ENCODE results near the gene PMCH. TPM values are rescaled to one million over a fixed set of nuclear protein-coding genes. Genes with fewer than 3 reads are reported as not detected.
"Not testable (repeated sequence)": the region's sequence is repeated elsewhere in the genome, so short reads cannot be mapped to it uniquely, and the experiment has no call there.

PMCH gene
- not detected for total RNA-seq

- Histone ChIP-seq H3K9me3 (no peaks in the 10 kb centered on the region), H3K27ac (no peak within 1 kb of the TSS), H3K36me3 (no peaks in the 10 kb centered on the region), H3K27me3 (no peaks in the 10 kb centered on the region), H3K4me1 (no peaks in the 10 kb centered on the region), H3K4me3 (no peak within 1 kb of the TSS)
- intact Hi-C loops (cut with DNase I) = no loop called here
- TF ChIP-seq POLR2A (IDR thresholded peaks at IDR 0.05) = no peak
- TF ChIP-seq, protein P1, sequence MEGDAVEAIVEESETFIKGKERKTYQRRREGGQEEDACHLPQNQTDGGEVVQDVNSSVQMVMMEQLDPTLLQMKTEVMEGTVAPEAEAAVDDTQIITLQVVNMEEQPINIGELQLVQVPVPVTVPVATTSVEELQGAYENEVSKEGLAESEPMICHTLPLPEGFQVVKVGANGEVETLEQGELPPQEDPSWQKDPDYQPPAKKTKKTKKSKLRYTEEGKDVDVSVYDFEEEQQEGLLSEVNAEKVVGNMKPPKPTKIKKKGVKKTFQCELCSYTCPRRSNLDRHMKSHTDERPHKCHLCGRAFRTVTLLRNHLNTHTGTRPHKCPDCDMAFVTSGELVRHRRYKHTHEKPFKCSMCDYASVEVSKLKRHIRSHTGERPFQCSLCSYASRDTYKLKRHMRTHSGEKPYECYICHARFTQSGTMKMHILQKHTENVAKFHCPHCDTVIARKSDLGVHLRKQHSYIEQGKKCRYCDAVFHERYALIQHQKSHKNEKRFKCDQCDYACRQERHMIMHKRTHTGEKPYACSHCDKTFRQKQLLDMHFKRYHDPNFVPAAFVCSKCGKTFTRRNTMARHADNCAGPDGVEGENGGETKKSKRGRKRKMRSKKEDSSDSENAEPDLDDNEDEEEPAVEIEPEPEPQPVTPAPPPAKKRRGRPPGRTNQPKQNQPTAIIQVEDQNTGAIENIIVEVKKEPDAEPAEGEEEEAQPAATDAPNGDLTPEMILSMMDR (IDR thresholded peaks at IDR 0.05) = no peak
- 11 to 13% methylated on average over 1 of the region's 1 CpG for WGBS, 2 donors
- no peak for DNase-seq
Observed at GRCh38 chr12:102197789-102198188, at the start of gene PMCH. TSS of gene PMCH (minus strand) at chr12:102197833. CDS start at chr12:102197770, 63 bp downstream.

DNA sequence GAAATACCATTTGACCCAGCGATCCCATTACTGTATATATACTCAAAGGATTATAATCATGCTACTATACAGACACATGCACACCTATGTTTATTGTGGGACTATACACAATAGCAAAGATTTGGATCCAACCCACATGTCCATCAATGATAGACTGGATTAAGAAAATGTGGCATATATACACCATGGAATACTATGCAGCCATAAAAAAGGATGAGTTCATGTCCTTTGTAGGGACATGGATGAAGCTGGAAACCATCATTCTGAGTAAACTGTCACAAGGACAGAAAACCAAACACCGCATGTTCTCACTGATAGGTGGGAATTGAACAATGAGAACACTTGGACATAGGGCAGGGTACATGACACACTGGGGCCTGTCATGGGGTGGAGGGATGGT is 43.2 kb upstream of the PMCH start:
- H3K27ac ChIP-seq; DNase-seq; H3K4me1 ChIP-seq; intact Hi-C loops (cut with DNase I); H3K27me3 ChIP-seq; H3K9me3 ChIP-seq; H3K36me3 ChIP-seq; H3K4me3 ChIP-seq: not testable (repeated sequence)
- WGBS, 2 donors = 78 to 94% methylated on average over 2 of the region's 2 CpGs

GRCh38 chr12:102234599-102234998 is 37.0 kb upstream of the PMCH start:
- no peak overlapping the region for H3K27ac ChIP-seq
- intact Hi-C loops (cut with DNase I) = no loop called here

GRCh38 chr12:102232446-102232845 is 34.8 kb upstream of the PMCH start:
- Histone ChIP-seq H3K4me3 (no peak overlapping the region), H3K9me3 (no peaks in the 10 kb centered on the region), H3K36me3 (no peaks in the 10 kb centered on the region), H3K27ac (no peak overlapping the region), H3K4me1 (no peaks in the 10 kb centered on the region), H3K27me3 (no peaks in the 10 kb centered on the region)
- no peak for TF ChIP-seq POLR2A (IDR thresholded peaks at IDR 0.05)
- TF ChIP-seq, protein P1 (IDR thresholded peaks at IDR 0.05) = no peak
- intact Hi-C loops (cut with DNase I) = no loop called here
- no peak for DNase-seq
- 78 to 94% methylated on average over 1 of the region's 1 CpG for WGBS, 2 donors

More at GRCh38 chr12:102234599-102234998, 37.0 kb upstream of the PMCH start:
- H3K4me3 ChIP-seq = no peak overlapping the region
- 78 to 79% methylated on average over 2 of the region's 2 CpGs for WGBS, 2 donors
- H3K9me3 ChIP-seq = no peaks in the 10 kb centered on the region
- no peak for TF ChIP-seq POLR2A (IDR thresholded peaks at IDR 0.05)
- TF ChIP-seq, protein P1 (IDR thresholded peaks at IDR 0.05) = no peak
- H3K4me1 ChIP-seq = no peaks in the 10 kb centered on the region
- DNase-seq = no peak
- no peaks in the 10 kb centered on the region for H3K36me3 ChIP-seq
- H3K27me3 ChIP-seq = no peaks in the 10 kb centered on the region

GRCh38 chr12:102232036-102232435 is 34.4 kb upstream of the PMCH start:
- Histone ChIP-seq H3K4me3 (no peak overlapping the region), H3K36me3 (no peaks in the 10 kb centered on the region), H3K27ac (no peak overlapping the region), H3K27me3 (no peaks in the 10 kb centered on the region), H3K4me1 (no peaks in the 10 kb centered on the region), H3K9me3 (no peaks in the 10 kb centered on the region)
- DNase-seq = no peak
- TF ChIP-seq POLR2A (IDR thresholded peaks at IDR 0.05) = no peak
- TF ChIP-seq, protein P1 (IDR thresholded peaks at IDR 0.05) = no peak
- intact Hi-C loops (cut with DNase I) = no loop called here

DNA sequence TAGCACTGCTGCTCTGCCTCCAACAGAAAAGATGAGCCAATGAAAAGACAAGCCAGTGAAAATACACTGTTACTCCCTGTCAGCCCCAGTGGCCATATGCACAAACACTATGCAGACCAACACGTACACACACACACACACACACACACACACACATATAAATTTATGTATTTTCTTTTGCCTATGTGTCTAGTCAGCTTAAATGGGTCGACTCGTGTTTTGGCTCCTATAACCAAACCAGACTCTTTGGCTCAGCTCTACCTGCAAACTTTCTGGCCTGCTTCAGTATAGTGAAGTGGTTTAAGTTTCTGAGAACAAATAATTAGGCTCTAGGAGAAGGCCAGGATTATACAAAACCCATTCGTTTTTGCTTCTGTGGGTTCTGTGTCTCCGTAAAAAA is 30.3 kb upstream of the PMCH start:
- intact Hi-C loops (cut with DNase I) = no loop called here
- 69 to 74% methylated on average over 5 of the region's 5 CpGs for WGBS, 2 donors

More for the DNA sequence above, 30.3 kb upstream of the PMCH start:
- DNase-seq = no peak
- H3K27me3 ChIP-seq = no peaks in the 10 kb centered on the region
- no peaks in the 10 kb centered on the region for H3K36me3 ChIP-seq
- no peak overlapping the region for H3K4me3 ChIP-seq
- H3K9me3 ChIP-seq = no peaks in the 10 kb centered on the region
- TF ChIP-seq, protein P1 (IDR thresholded peaks at IDR 0.05) = no peak
- no peak for TF ChIP-seq POLR2A (IDR thresholded peaks at IDR 0.05)
- H3K4me1 ChIP-seq = no peaks in the 10 kb centered on the region
- H3K27ac ChIP-seq = no peak overlapping the region
